ENCODE data around the gene ABCC10.
A peak's percentile ranks its signal among the peaks of the same experiment; 100 is the strongest.
"Not testable (repeated sequence)": the region's sequence is repeated elsewhere in the genome, so short reads cannot be mapped to it uniquely, and the experiment has no call there.

ABCC10 gene

DNA sequence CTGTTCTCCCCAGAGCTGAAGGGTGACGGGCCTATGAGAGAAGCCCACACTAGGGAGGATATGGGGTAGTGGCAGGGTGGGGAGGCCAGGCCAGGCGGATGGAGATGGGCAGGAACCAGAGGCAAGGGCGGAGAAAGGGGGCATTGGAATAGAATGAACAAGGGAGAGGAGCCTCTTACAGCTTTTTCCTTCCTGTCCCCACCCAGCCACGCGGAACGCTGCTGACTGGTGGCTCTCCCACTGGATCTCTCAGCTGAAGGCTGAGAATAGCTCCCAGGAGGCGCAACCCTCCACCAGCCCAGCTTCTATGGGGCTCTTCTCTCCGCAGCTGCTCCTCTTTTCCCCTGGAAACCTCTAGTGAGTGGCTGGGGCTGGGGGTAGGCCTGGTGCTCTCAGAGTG is 17.2 kb downstream of the ABCC10 start:
- no peak for DNase-seq

DNA sequence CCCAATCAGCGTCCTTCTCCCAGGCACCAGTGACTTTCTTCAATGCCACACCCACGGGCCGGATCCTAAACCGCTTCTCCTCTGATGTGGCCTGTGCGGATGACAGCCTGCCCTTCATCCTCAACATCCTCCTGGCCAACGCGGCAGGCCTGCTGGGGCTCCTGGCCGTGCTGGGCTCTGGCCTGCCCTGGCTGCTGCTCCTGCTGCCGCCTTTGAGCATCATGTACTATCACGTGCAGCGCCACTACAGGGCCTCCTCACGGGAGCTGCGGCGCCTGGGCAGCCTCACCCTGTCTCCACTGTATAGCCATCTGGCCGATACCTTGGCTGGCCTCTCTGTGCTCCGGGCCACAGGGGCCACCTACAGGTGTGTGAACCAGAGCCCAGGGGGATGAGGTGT is 18.2 kb downstream of the ABCC10 start:
- no peak for DNase-seq

DNA sequence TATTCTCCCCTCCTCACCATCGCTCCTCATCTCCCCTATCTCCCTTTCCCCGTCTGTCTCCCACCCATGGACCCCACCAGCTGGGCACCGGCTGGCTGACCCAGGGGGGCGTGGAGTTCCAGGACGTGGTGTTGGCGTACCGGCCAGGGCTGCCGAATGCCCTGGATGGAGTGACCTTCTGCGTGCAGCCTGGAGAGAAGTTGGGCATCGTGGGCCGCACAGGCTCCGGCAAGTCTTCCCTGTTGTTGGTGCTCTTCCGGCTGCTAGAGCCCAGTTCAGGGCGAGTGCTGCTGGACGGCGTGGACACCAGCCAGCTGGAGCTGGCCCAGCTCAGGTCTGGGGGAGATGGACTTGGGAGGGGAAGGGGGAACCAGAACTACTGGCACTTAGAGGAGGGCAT is 20.3 kb downstream of the ABCC10 start:
- no peak for DNase-seq

DNA sequence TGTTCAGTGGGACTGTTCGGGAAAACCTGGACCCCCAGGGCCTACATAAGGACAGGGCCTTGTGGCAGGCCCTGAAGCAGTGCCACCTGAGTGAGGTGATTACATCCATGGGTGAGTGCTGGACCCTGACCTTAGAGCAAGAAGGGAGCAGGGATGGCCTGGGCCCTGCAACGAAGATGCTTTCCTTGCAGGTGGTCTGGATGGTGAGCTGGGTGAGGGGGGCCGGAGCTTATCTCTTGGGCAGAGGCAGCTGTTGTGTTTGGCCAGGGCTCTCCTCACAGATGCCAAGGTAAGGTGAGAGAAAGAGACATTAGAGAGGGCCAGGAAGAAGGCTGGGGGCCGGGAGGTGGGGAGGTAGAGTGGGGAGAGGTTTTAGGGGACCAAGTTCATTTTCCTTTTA is 21.6 kb downstream of the ABCC10 start:
- no peak for DNase-seq

DNA sequence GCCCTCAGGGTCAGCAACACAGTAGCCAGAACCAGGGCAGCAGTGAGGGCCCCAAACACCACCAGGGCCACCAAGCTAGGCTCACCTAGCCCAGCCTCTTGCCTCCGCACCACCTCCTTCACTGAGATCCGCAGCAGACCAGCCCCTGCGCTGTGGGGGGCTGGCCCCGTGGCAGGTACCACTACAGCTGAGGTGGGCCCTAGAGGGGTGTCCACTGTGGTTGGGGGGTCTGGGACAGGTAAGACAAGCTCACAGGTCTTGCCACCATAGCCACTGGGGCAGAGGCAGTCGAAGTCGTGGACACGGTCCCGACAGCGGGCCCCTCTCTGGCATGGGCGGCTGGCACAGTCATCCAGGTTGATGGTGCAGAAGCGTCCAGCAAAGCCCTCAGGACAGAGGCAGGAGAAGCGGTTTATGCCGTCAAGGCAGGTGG is 23.4 kb downstream of the ABCC10 start:
- DNase-seq: no peak

DNA sequence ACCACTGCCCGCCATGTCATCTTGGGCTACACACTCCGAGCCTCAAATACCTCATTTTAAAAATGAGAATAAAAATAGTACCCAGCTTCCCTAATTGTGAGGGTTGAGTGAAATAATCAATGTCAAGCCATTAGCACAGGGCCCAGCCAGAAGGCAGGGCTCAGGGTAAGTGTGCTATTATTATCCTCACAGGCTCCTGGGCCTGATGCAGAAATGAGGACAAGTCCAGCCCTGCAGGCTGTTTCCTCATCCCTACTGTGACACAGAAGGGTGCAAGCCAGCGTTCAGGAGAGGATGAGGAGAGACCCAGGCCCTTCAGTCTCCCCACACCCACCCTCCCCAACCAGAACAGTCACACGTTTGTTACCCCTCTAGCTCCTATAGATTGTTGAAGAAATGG is 24.0 kb downstream of the ABCC10 start:
- no peak for DNase-seq

DNA sequence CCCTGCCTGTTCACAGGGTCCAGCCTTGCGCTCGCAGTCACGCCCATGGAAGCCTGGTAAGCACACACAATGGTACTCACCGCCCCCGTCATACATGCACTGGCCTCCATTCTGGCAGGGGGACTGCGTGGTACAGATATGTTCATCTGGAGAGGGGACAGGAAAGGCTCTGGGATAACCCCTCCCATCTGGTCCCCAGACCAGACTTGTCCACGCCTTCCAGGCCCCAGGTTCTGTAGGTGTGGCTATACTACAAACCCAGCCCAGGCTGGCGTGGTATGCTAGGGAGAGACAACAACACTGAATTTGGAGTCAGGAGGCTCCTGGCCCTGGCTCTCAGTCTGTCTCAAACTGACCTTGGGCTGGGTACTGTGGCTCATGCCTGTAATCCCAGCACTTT is 24.6 kb downstream of the ABCC10 start:
- no peak for DNase-seq

DNA sequence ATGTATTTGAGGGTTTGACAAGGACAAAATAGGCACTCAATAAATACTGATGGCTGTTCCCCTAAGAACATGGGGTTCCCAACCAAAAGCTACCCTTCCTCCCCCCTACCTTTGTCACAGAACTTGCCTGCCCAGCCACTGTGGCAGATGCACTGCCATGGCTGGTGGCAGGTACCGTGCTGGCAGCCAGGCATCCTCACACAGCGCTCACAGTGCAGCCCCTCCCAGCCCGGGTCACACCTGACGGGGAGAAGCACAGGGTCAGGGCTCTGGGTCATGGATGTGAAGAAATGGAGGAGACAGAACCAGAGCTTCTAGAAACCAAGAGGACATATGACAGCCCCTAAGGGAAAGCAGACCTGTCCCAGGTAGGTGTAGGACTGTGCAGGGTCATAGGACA is 25.6 kb downstream of the ABCC10 start:
- no peak for DNase-seq

DNA sequence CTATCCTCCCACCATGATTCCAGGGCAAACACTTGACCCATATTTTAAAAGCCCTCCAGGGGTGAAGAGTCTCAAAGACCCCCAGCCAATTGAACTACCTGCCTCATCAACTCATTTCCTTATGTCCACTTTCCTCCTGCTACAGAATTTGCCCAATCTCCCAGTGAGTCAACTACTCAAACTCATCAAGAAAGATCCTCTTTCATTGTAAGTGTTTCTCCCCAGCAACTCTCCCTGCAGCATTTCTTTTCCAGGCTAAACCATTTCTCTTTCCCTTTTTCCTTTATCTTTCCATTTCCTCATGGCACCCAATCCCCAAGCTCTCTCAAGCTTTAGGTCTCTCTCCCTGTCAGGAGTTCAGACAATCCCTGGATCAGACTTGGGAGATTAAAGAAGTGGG is 26.5 kb downstream of the ABCC10 start:
- DNase-seq: peak; percentile 27

DNA sequence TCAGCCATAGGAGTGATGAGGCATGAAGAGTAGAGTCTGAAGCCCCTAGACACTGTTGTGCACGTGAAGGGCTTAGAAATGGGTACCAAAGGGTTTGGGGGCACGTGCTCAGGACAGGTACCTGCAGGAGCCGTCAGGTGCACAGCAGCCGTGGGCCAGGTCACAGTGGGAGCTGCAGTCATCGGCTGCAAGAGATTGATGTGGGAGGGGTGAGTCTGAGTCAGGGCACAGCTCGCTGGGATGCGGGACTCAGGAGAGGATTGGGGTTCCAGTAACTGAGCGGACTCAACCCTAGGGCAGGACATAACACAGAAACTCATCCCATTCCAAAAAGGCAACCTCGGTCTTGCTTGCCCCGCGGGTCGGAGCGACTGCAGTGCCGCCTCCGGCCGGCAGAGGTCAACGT is 27.0 kb downstream of the ABCC10 start:
- peak; percentile 88 for DNase-seq

DNA sequence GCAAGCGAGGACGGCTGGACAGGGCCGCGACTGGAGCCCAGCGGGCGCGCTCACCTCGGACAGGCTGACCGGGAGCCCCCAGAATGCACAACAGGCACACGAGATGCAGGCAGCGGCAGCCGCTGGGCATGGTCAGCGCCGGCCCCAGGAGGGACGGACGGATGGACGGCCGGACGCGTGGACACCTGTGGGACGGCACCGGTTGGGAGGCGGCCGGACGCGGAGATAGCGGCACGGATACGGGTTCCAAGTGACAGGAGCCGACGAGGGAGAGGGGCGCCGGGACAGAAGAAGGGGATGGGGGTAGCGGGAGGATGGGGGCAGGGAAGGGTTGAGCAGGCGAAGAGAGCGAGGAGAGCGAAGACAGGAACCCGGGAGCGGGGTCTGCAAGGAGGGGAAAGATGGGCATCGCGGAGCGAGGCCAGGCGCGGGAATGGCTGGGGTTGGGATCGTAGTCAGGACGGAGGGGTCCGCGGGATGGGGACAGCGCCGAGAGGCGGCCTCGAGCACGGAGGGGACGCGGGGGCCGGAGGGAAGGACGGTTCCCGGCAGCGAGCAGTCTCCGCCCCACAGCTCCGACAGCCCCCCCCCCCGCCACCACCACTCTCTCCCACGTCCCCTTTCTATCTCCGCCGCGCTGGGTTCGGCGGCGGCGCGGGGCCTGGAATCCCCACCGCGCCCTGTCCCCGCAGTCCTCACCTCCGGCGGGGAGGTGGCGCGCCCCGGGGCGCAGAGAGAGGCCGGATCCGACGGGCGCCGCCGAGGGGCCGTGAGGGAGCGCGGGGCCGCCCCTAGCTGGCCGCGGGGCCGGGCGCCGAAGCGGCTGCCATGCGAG is 27.6 kb downstream of the ABCC10 start:
- DNase-seq: peak; percentile 63

DNA sequence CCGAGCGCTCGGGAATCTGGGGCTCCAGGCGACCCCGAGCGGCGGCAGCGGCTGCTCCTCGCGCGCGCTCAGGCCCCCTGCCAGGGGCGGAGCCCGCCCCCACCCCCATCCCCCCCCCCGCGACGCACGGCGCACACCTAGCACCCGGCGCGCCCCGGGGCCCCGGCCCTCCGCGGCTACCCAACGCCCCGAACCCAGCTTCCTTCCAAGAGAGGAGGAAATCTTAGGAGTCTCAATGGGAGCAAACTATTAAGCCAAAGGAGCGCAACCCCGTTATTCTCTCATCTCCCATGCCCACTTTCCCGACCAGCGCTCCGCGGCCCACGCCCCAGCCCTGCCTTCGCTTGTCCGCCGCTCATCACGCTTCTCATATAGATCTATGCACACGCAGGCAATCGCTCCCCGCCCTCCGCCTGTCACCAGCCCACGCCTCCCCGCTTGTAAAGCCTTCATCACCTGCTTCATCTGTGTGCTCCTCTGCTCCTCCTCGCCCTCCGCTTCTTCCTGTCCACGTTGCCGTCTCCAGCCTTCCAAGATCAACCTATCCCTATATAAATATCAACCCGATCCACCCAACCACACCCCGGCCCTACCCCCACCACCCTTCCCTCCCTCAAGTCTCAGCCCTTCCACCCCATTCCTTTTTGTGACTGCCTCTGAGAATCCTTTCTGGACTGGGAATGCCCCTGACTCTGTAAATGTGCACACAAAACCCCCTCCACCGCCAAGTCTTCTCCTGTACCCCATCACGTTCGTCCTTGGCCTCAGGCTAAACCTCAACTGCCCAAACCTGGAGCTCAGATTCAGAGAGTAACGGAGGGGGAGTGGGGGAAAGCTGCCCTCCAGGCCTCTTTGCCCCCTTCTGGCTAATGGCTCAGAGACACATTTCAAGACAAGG is 28.4 kb downstream of the ABCC10 start, which contains the start of gene DLK2:
Gene DLK2 (minus strand): TSS at position 18 of the 898 bp plus-strand sequence. CDS start 723 bp downstream, outside the sequence.
- DNase-seq: peak; percentile 72

DNA sequence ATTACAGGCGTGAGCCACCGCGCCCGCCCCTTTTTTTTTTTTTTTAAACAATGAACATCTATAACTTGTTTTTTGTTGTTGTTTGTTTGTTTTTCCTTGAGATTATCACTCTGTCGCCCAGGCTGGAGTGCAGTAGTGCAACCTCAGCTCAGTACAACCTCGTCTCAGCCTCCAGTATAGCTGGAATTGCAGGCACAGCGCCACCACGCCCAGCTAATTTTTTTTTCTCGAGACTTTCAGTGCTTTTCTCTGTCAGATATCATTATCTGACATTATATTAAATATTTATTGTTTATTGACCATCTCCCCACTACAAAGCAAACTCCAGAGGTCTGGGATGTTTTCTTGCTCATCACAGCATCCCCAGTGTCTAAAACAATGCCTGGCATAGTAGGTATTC is 30.3 kb downstream of the ABCC10 start:
- DNase-seq: peak; percentile 37

DNA sequence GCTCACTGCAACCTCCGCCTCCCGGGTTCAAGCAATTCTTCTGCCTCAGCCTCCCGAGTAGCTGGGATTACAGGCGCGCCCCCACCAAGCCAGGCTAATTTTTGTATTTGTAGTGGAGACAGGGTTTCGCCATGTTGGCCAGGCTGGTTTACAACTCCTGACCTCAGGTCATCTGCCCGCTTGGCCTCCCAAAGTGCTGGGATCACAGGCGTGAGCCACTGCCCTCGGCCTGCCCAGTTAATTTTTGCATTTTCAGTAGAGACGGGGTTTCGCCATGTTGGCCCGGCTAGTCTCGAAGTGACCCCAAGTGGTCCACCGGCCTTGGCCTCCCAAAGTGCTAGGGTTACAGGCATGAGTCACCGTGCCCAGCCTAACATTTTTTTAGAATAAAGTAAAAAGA is 30.8 kb downstream of the ABCC10 start:
- DNase-seq: not testable (repeated sequence)

DNA sequence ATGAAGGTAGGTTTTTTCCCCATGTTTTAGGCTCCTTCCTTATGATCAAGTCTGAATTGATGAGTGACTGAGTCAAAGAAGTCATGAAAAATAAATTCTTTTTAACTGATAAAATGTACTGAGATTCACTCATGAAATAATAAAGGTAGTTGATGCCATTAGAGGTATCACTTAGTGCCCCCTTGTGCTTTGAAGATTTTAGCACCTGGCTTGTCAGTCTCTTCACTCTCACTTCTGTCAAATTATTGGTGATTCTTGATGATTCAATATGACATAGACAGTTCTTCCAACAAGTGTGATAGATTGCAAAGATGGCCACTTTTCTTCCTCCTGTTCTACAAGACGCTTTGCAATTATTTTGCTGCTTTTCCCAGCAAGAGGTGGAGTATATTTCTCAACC is 32.2 kb downstream of the ABCC10 start:
- DNase-seq: no peak

DNA sequence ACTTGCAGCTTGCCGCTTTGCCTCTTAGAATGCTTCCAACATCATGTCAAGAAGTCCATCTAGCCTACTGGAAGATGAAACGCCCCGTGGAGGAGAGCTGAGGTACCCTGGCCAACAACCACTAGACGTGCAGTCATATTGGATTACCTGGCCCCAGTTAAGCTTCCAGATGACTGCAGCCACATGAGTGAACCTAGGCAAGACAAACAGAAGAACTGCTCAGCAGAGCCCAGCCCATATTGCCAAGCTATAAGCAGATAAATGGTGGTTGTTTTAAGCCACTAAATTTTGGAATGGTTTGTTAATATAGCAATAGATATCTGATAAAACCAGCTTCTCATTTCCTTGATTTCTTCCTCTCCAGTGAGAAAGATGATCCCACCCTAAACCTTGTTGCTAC is 32.7 kb downstream of the ABCC10 start:
- DNase-seq: no peak

DNA sequence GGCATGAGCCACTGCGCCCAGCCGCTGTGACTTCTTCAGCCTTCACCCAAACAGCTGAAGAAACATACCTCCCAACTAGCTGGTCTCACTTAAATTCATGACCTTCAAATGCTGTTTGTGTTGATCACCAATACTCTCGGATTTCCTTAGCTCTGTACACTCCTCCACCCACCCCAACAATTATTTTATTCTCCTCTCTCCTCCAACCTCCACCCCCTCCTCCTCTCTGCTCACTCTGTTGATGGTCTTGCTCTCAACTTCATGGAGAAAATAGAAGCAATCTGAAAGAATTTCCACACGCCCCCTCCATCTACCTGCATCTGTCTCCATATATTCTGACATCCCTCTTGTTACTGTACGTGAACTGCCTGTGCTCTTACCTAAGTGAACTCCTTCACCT is 34.6 kb downstream of the ABCC10 start:
- DNase-seq: no peak

DNA sequence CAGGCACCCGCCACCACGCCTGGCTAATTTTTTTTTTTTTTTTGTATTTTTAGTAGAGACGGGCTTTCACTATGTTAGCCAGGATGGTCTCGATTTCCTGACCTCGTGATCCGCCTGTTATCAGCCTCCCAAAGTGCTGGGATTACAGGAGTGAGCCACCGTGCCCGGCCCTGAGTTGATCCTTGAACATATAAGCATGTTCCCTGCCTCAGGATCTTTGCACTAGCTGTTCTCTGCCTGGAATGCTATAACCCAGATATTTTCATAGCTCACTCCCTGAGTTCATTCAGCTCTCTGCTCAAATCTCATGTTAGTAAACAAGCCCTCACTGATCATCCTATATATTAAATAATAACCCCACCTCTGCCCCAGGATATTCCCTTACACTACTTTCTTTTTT is 37.0 kb downstream of the ABCC10 start:
- no peak for DNase-seq

DNA sequence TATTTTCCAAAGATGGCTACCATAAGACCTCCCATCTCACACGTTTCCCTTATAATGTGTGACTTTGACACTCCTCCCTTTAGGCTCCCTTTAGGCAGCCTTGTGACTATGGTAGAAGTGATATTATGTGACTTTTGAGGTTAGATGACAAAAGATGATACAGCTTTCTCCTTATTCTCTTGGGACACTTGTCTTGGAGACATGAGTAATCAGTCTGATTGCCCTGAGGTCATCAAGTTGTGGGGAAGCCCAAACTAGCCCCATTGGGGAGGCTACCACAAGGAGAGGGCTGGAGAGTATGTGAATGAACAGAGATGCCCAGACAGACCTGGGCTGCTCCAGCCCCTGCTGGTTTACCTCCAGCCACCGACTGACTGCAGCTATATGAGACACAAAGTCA is 38.6 kb downstream of the ABCC10 start:
- no peak for DNase-seq

DNA sequence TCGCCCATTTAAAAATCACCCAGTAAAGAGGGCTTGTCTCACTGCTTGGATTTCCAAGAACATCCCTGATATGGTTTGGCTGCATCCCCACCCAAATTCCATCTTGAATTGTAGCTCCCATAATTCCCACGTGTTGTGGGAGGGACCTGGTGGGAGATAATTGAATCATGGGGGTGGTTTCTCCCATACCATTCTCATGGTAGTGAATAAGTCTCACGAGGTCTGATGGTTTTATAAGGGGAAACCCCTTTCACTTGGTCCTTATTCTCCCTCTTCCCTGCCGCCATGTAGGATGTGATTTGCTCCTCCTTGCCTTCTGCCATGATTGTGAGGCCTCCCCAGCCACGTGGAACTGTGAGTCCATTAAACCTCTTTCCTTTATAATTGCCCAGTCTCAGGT is 39.9 kb downstream of the ABCC10 start:
- DNase-seq: not testable (repeated sequence)

DNA sequence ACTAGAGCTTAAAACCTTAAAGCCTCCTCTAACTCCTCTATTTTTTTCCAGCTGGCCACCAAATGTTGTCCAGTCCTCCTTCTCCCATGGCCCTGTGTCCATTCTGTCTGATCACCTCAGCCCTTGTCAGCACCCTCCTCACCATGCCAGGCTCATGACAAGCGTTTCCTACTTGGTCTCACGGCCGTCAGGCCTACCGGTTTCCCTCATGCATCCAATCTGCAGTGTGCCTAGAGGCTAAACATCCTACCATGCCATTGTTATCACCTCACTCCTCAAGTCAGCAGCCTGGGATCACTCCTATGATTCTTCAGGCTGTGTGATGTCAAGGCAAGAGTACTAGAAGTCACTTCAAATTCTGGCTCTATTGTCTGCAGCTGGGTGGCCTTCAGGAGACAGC is 40.4 kb downstream of the ABCC10 start:
- DNase-seq: no peak

DNA sequence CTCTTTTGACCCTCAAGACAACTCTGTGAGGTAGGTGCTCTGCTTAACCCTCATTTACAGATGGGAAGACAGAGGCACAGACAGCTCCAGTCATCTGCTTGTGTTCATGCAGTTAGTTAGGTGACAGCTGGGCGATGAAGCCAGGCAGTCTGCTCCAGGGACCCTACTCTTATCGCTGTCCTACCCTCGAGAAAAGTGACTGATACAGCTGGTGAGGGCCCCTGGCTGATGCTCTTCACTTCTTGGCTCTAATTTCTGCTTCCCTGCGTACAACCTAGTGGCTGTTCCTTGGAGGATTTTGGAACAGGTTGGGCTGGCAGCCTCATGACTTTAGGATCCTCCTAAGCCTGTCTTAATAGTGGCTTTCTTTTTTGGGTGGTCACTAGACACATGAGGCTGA is 40.9 kb downstream of the ABCC10 start:
- DNase-seq: no peak

DNA sequence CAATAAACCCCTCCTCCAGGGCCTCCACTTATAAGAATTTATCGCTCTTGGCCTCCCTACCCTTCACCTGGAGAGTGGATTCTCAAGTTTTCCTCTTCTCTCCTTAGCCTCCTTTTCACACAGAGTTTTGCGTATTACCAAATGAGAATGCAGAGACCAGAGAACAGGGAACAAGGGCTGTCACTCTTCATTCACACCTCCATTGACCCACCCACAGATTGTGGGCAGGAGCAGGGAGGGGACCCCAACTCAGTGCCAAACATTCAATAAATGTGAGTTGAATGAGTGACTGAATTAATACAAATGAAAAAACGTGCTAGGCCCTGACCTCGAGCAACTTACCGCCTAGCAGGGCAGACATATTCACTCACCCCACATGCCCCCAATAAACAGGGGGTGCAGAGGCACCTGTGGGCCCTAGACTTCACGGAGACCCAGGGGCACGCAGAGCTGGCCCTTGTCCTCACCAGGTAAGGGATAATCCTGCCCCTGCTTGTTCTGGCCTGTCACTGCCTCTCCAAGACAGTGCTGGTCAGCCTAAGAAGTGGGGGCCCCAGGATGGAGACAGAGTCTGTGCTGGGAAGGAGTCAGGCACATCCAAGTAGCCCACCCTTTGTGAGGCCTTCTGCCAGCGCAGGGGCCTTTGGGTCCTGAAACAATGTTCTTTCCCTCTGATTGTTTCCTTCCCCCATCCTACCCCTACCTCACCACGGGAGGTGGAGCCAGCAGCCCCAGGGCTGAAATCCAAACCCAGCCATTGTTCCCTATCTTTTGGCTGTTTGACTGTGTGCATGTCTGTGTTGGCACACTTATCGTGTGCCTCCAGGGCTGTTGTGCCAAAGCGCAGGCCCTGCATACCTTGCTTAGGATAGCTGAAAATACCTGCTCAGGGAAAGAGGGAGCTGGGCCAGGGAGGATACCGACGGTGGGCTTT is 41.7 kb downstream of the ABCC10 start:
- no peak for DNase-seq

Measured in DMS53 (cell line).